ENCODE results near the gene NCOA3.

GRCh38 chr20:47660983-47661700 lies 159.5 kb downstream of the NCOA3 start:
- no peak for TF ChIP-seq CTCF (IDR thresholded peaks at IDR 0.05; ENCODE audit: low read length)
- no peak for TF ChIP-seq EZH2 (IDR thresholded peaks at IDR 0.05; ENCODE audit: borderline replicate concordance, low read length)

Measured in OCI-LY1 (cell line).